ENCODE results near the gene ATL2.
"Not testable (repeated sequence)": the region's sequence is repeated elsewhere in the genome, so short reads cannot be mapped to it uniquely, and the experiment has no call there.

ATL2 gene

GRCh38 chr2:38327580-38327979 lies 49.5 kb downstream of the ATL2 start:
- no peak for DNase-seq (ENCODE audit: low read depth)
- TF ChIP-seq, protein P1, sequence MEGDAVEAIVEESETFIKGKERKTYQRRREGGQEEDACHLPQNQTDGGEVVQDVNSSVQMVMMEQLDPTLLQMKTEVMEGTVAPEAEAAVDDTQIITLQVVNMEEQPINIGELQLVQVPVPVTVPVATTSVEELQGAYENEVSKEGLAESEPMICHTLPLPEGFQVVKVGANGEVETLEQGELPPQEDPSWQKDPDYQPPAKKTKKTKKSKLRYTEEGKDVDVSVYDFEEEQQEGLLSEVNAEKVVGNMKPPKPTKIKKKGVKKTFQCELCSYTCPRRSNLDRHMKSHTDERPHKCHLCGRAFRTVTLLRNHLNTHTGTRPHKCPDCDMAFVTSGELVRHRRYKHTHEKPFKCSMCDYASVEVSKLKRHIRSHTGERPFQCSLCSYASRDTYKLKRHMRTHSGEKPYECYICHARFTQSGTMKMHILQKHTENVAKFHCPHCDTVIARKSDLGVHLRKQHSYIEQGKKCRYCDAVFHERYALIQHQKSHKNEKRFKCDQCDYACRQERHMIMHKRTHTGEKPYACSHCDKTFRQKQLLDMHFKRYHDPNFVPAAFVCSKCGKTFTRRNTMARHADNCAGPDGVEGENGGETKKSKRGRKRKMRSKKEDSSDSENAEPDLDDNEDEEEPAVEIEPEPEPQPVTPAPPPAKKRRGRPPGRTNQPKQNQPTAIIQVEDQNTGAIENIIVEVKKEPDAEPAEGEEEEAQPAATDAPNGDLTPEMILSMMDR (conservative IDR thresholded peaks at IDR 0.05; ENCODE audit: low read depth, low read length): no peak
- H3K4me3 ChIP-seq (ENCODE audit: low read length): no peak overlapping the region

- TF ChIP-seq, protein P1 (conservative IDR thresholded peaks at IDR 0.05; ENCODE audit: low read depth, low read length): no peak
- no peak for DNase-seq (ENCODE audit: low read depth)
- H3K4me3 ChIP-seq (ENCODE audit: low read length): no peak overlapping the region
Observed at GRCh38 chr2:38323623-38324022, 53.5 kb downstream of the ATL2 start.

DNA sequence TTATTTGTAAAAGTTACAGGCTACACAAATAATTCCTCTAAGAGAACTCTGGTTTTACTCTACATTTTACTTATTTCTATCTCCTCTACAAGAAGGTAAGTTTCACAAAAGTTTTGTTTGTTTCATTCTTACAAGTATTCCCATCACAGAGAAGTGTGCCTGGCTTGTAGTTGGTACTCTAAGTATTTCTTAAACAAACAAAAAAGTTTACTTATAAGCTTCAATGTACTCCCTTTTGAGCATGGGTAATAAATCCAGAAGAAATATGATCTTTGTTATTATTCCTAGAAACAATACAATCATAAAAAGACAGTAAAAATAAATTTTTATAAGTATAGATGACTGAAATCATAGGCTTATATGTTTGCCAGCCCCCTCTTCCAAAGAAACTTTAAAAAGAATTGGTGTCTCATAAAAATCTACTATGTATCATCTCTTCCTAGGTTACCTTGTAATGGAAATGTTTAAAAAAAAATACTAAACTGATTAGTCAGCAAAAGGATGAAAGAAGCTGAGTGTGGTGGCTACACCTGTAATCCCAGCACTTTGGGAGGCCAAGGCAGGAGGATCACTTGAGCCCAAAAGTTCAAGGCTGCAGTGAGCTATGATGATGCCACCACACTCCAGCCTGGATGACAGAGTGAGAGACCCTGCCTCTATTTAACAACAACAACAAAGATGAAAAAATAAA lies 54.7 kb downstream of the ATL2 start:
- TF ChIP-seq, protein P1 (conservative IDR thresholded peaks at IDR 0.05; ENCODE audit: low read depth, low read length): no peak
- no peak overlapping the region for H3K4me3 ChIP-seq (ENCODE audit: low read length)
- DNase-seq (ENCODE audit: low read depth): no peak

- DNase-seq (ENCODE audit: low read depth); H3K4me3 ChIP-seq (ENCODE audit: low read length): not testable (repeated sequence)
Observed at GRCh38 chr2:38319240-38319639, 57.8 kb downstream of the ATL2 start.

GRCh38 chr2:38317725-38318124 lies 59.3 kb downstream of the ATL2 start:
- H3K4me3 ChIP-seq (ENCODE audit: low read length): no peak overlapping the region
- TF ChIP-seq, protein P1 (conservative IDR thresholded peaks at IDR 0.05; ENCODE audit: low read depth, low read length): no peak
- no peak for DNase-seq (ENCODE audit: low read depth)

DNA sequence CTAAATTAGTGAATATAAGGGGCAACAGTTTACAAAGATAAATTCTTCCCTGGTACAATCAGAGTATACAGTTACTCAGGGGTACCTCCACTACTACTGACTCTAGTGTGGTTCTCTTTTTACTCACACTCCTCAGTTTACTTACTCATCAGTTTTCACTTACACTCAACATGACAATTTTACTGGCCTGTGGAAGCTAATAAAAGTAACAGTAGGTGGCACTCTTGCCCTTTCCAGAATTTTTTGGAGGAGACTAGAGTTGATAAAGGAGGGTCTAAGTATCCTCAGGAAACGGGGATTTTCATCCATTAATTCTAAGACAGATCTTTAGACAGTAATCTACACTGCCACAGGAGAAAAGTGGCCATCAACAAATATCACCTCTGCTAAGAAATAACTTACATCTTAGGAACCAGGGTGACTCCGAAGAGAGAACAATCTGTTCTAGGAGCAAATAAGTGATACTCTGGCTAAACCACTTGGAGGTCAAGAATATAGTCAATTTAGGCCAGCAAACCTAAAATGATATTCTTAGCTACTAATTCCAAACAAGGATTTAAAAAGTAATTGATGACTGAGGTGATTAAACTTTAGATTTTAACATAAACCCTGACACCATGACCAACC lies 61.3 kb downstream of the ATL2 start:
- no peak overlapping the region for H3K4me3 ChIP-seq (ENCODE audit: low read length)
- TF ChIP-seq, protein P1 (conservative IDR thresholded peaks at IDR 0.05; ENCODE audit: low read depth, low read length): peak; percentile 75
- no peak for DNase-seq (ENCODE audit: low read depth)

DNA sequence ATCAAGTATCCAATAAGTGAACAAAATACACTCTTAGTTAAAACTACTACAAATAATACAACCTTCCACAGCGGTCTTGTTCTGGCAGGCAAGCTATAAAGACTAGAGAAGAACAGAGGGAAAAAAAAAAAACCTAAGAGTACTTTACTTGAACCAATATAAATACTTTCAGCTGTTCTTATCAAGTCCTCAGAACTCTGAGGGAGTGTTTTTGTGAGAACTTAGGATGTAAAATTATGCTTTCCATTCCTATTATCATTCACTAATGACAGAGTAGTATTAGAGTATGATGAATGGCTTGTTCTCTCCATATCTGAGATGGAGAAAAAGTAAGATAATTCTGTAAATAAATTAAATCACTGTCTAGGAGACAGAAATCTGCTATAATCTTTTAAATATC lies 68.3 kb downstream of the ATL2 start:
- no peak overlapping the region for H3K4me3 ChIP-seq (ENCODE audit: low read length)
- TF ChIP-seq, protein P1 (conservative IDR thresholded peaks at IDR 0.05; ENCODE audit: low read depth, low read length): no peak
- DNase-seq (ENCODE audit: low read depth): no peak
